ENCODE measurements around the gene DAB2IP.

DAB2IP gene

DNA sequence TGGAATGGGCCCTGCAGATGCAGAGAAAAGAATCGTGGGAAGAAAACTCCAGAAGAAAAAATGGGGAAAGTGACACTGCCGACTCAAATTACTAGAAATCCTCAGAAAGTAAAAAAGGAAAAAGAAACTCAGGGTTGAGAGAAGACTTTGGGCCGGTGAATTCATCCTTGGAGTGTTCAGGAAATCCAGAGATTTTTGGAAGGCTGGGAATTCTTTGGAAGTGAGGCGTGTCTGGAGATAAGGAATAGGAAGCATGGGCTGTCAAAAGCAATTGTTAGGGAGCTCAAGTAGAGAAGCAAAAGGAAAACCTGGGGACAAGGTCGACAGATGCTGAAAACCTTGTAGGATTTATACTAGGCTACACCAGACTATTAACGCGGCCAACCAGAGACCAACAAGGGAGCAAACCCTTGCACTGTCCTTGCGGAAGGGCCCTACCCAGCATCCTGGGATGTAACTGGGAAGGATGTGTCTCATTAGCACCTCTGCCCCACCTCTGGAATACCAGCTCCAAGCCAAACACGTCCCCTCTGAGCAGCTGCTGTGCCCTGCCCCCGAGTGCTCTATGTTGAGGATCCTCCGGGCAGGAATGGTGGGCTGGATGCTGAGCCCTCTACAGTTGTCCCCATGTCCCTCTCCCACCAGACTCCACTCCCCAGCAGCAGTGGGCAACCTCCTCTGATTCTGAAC is 11.6 kb downstream of the DAB2IP start:
- no peaks in the 10 kb centered on the region for H3K4me1 ChIP-seq (ENCODE audit: insufficient read depth, low read length, severe bottlenecking)
- H3K4me3 ChIP-seq (ENCODE audit: low read depth, low read length, poor library complexity, severe bottlenecking): no peak overlapping the region
- no peaks in the 10 kb centered on the region for H3K9me2 ChIP-seq (ENCODE audit: low read depth, low read length)
- H4K20me1 ChIP-seq (ENCODE audit: insufficient read depth, low read length): no peaks in the 10 kb centered on the region
- H3K4me2 ChIP-seq (ENCODE audit: low read length): no peak overlapping the region
- no peaks in the 10 kb centered on the region for H3K9me3 ChIP-seq (ENCODE audit: low read length)
- H3K27me3 ChIP-seq (ENCODE audit: insufficient read depth, low read length): no peaks in the 10 kb centered on the region; the same call in 1 of the 2 replicates
- H3K27ac ChIP-seq (ENCODE audit: low read depth, low read length, poor library complexity, severe bottlenecking): no peak overlapping the region
- no peak overlapping the region for H2AFZ ChIP-seq (ENCODE audit: low read length)
- TF ChIP-seq, protein P1, sequence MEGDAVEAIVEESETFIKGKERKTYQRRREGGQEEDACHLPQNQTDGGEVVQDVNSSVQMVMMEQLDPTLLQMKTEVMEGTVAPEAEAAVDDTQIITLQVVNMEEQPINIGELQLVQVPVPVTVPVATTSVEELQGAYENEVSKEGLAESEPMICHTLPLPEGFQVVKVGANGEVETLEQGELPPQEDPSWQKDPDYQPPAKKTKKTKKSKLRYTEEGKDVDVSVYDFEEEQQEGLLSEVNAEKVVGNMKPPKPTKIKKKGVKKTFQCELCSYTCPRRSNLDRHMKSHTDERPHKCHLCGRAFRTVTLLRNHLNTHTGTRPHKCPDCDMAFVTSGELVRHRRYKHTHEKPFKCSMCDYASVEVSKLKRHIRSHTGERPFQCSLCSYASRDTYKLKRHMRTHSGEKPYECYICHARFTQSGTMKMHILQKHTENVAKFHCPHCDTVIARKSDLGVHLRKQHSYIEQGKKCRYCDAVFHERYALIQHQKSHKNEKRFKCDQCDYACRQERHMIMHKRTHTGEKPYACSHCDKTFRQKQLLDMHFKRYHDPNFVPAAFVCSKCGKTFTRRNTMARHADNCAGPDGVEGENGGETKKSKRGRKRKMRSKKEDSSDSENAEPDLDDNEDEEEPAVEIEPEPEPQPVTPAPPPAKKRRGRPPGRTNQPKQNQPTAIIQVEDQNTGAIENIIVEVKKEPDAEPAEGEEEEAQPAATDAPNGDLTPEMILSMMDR (IDR thresholded peaks at IDR 0.05; ENCODE audit: low read length): no peak
- no peak for TF ChIP-seq EZH2 (IDR thresholded peaks at IDR 0.05; ENCODE audit: borderline replicate concordance, low read length)
- no peaks in the 10 kb centered on the region for H3K36me3 ChIP-seq (ENCODE audit: insufficient read depth, low read length)
- H3K9ac ChIP-seq (ENCODE audit: low read length): no peak overlapping the region
- no peaks in the 10 kb centered on the region for H3F3A ChIP-seq (ENCODE audit: insufficient read depth, low read length)
- H3K79me2 ChIP-seq (ENCODE audit: insufficient read depth, low read length): no peaks in the 10 kb centered on the region

DNA sequence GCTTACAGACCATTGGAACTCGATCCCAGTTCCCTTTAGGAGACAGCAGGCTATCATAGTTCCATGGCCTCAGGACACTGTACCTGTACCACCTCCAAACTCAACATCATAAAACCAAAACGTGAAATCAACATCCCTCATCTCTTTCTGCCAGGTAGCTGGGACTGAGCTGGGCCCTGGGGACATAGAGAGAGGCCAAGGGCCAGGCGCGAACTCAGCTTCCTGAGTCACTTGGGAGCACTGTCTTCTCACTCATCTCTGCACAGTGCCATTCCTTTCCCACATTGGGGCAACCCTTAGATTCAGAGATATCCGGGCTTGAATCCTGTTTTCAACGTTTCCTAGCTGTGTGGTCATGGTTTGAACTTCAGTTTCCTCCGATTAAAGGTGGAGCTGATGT is 12.2 kb downstream of the DAB2IP start:
- Histone ChIP-seq H3K9me3 (ENCODE audit: low read length) (no peaks in the 10 kb centered on the region), H3F3A (ENCODE audit: insufficient read depth, low read length) (no peaks in the 10 kb centered on the region), H3K9ac (ENCODE audit: low read length) (no peak overlapping the region), H3K27ac (ENCODE audit: low read depth, low read length, poor library complexity, severe bottlenecking) (no peak overlapping the region), H3K79me2 (ENCODE audit: insufficient read depth, low read length) (no peaks in the 10 kb centered on the region), H2AFZ (ENCODE audit: low read length) (no peak overlapping the region), H4K20me1 (ENCODE audit: insufficient read depth, low read length) (no peaks in the 10 kb centered on the region), H3K4me3 (ENCODE audit: low read depth, low read length, poor library complexity, severe bottlenecking) (no peak overlapping the region), H3K4me2 (ENCODE audit: low read length) (no peak overlapping the region), H3K9me2 (ENCODE audit: low read depth, low read length) (no peaks in the 10 kb centered on the region), H3K36me3 (ENCODE audit: insufficient read depth, low read length) (no peaks in the 10 kb centered on the region), H3K27me3 (ENCODE audit: insufficient read depth, low read length) (no peaks in the 10 kb centered on the region; the same call in 1 of the 2 replicates), H3K4me1 (ENCODE audit: insufficient read depth, low read length, severe bottlenecking) (no peaks in the 10 kb centered on the region)
- no peak for TF ChIP-seq EZH2 (IDR thresholded peaks at IDR 0.05; ENCODE audit: borderline replicate concordance, low read length)
- TF ChIP-seq, protein P1 (IDR thresholded peaks at IDR 0.05; ENCODE audit: low read length): no peak

DNA sequence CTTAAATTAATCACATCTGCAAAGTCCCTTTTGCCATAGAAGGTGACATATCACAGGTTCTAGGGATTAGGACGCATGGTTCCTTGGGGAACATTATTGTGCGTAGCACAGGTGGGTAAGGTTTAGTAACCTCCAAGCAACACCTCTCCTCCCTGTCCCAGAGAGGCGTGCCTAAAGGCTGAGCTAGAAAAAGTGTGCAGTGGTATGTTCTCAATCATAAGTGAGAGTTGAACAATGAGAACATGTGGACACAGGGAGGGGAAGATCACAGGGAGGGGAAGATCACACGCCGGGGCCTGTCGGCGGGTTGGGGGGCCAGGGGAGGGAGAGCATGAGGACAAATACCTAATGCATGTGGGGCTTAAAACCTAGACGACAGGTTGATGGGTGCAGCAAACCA is 14.9 kb downstream of the DAB2IP start:
- no peak for TF ChIP-seq EZH2 (IDR thresholded peaks at IDR 0.05; ENCODE audit: borderline replicate concordance, low read length)
- TF ChIP-seq, protein P1 (IDR thresholded peaks at IDR 0.05; ENCODE audit: low read length): no peak
- Histone ChIP-seq H3K27me3 (ENCODE audit: insufficient read depth, low read length) (peaks cover 7% of the 10 kb centered on the region; the same call in 1 of the 2 replicates), H3K9me3 (ENCODE audit: low read length) (no peaks in the 10 kb centered on the region), H2AFZ (ENCODE audit: low read length) (no peak overlapping the region), H3K9ac (ENCODE audit: low read length) (no peak overlapping the region), H3K79me2 (ENCODE audit: insufficient read depth, low read length) (no peaks in the 10 kb centered on the region), H4K20me1 (ENCODE audit: insufficient read depth, low read length) (no peaks in the 10 kb centered on the region), H3K4me2 (ENCODE audit: low read length) (no peak overlapping the region), H3K36me3 (ENCODE audit: insufficient read depth, low read length) (no peaks in the 10 kb centered on the region), H3K27ac (ENCODE audit: low read depth, low read length, poor library complexity, severe bottlenecking) (no peak overlapping the region), H3K4me3 (ENCODE audit: low read depth, low read length, poor library complexity, severe bottlenecking) (no peak overlapping the region), H3K4me1 (ENCODE audit: insufficient read depth, low read length, severe bottlenecking) (no peaks in the 10 kb centered on the region), H3K9me2 (ENCODE audit: low read depth, low read length) (no peaks in the 10 kb centered on the region), H3F3A (ENCODE audit: insufficient read depth, low read length) (no peaks in the 10 kb centered on the region)

All from OCI-LY1 (cell line).